ENCODE measurements around the gene SVIL. TPM values are rescaled to one million over a fixed set of nuclear protein-coding genes. Genes with fewer than 3 reads are reported as not detected.
"Not testable (repeated sequence)": the region's sequence is repeated elsewhere in the genome, so short reads cannot be mapped to it uniquely, and the experiment has no call there.

Gene SVIL
- total RNA-seq, 1 donor from 2014 or later, result 0.62 TPM

GRCh38 chr10:29615195-29615594 is 19.6 kb downstream of the SVIL start:
- intact Hi-C loops (cut with micrococcal nuclease), result no loop called here
- no peak for TF ChIP-seq CTCF (IDR thresholded peaks at IDR 0.05)
- ChIA-PET POLR2A (no interaction called here), CTCF (no interaction called here)
- Mint-ChIP-seq H3K27me3 (peaks cover 2% of the 10 kb centered on the region), H3K4me3 (no peak overlapping the region), H3K36me3 (ENCODE audit: low read depth) (no peaks in the 10 kb centered on the region), H3K27ac (no peak overlapping the region), H3K4me1 (no peaks in the 10 kb centered on the region), H3K9me3 (peaks cover 3% of the 10 kb centered on the region)
- ATAC-seq (ENCODE audit: low read depth) (no peak), DNase-seq (no peak)

DNA sequence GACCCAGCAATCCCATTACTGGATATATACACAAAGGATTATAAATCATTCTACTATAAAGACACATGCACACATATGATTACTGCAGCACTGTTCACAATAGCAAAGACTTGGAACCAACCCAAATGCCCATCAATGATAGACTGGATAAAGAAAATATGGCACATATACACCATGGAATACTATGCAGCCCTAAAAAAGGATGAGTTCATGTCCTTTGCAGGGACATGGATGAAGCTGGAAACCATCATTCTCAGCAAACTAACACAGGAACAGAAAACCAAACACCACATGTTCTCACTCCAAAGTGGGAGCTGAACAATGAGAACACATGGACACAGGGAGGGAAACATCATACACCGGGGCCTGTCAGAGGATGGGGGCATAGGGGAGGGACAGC is 20.5 kb downstream of the SVIL start:
- H3K9me3 Mint-ChIP-seq; POLR2A ChIA-PET; H3K4me1 Mint-ChIP-seq; H3K27me3 Mint-ChIP-seq; DNase-seq; CTCF ChIA-PET; ATAC-seq (ENCODE audit: low read depth); H3K36me3 Mint-ChIP-seq (ENCODE audit: low read depth); H3K4me3 Mint-ChIP-seq; H3K27ac Mint-ChIP-seq; intact Hi-C loops (cut with micrococcal nuclease): not testable (repeated sequence)

DNA sequence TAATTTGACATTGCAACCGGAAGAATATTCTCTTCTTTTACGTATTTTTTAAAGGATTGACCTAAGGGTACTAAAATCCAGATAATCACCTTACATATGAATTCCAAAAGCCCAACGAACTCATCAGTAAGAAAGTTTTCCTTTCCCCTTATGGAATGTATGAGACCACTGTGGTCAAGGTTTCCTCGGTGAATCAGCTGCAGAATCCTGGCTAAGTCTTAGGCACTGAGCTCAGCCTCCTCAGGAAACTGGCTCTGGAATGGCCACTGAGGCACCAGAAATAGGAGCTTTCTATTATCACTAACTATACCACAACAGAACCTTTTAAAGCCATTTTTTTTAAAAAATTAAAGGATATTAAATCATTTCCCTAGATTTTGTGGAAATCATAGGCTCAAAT is 21.0 kb downstream of the SVIL start:
- TF ChIP-seq CTCF (IDR thresholded peaks at IDR 0.05), result no peak
- no peaks in the 10 kb centered on the region for H3K4me1 Mint-ChIP-seq

DNA sequence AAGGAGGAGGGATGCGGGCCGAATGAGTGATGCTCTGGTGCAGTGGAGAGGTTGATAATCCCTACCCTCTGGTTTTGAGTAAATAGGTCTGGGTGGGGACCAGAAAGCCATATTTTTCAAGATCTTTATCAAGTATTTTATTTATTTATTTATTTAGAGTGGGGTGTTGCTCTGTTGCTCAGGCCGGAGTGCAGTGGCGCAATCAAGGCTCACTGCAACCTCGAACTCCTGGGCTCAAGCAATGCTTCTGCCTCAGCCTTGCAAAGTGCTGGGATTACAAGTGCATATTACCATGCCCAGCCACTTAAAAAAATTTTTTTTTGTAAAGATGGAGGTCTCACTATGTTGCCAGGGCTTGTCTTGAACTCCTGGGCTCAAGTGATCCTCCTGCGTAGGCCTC is 21.6 kb downstream of the SVIL start:
- H3K4me1 Mint-ChIP-seq, result no peaks in the 10 kb centered on the region
- intact Hi-C loops (cut with micrococcal nuclease), result no loop called here
- POLR2A ChIA-PET, result no interaction called here
- H3K4me3 Mint-ChIP-seq, result no peak overlapping the region
- TF ChIP-seq CTCF (IDR thresholded peaks at IDR 0.05), result no peak
- CTCF ChIA-PET, result no interaction called here
- H3K36me3 Mint-ChIP-seq (ENCODE audit: low read depth), result no peaks in the 10 kb centered on the region
- H3K27ac Mint-ChIP-seq, result no peak overlapping the region
- H3K27me3 Mint-ChIP-seq, result peaks cover 2% of the 10 kb centered on the region
- DNase-seq (no peak), ATAC-seq (ENCODE audit: low read depth) (no peak)
- H3K9me3 Mint-ChIP-seq, result peaks cover 4% of the 10 kb centered on the region

More for the DNA sequence above, 21.0 kb downstream of the SVIL start:
- no peak for ATAC-seq (ENCODE audit: low read depth)
- Mint-ChIP-seq H3K9me3 (peaks cover 4% of the 10 kb centered on the region), H3K27ac (no peak overlapping the region), H3K27me3 (peaks cover 2% of the 10 kb centered on the region), H3K4me3 (no peak overlapping the region), H3K36me3 (ENCODE audit: low read depth) (no peaks in the 10 kb centered on the region)
- ChIA-PET POLR2A (no interaction called here), CTCF (no interaction called here)
- DNase-seq, result no peak
- intact Hi-C loops (cut with micrococcal nuclease), result no loop called here

DNA sequence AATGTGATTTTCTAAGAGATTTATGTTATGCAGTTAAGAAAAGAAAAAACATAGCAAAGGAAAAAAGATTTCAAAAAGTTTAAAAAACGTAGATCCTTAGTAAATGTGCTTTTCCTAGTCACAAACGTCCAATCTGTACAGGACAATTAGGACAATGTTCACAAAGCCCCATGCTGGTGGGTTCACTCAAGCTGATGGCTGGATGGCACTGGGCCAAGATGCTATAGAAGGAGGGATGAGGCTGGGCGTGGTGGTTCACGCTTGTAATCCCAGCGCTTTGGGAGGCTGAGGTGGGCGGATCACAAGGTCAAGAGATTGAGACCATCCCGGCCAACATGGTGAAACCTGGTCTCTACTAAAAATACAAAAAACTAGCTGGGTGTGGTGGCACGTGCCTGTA is 22.1 kb downstream of the SVIL start:
- intact Hi-C loops (cut with micrococcal nuclease), result no loop called here
- Mint-ChIP-seq H3K27ac (no peak overlapping the region), H3K9me3 (peaks cover 4% of the 10 kb centered on the region), H3K4me3 (no peak overlapping the region), H3K4me1 (no peaks in the 10 kb centered on the region), H3K36me3 (ENCODE audit: low read depth) (no peaks in the 10 kb centered on the region), H3K27me3 (peaks cover 2% of the 10 kb centered on the region)
- no peak for DNase-seq
- no peak for ATAC-seq (ENCODE audit: low read depth)
- POLR2A ChIA-PET, result no interaction called here
- no peak for TF ChIP-seq CTCF (IDR thresholded peaks at IDR 0.05)
- CTCF ChIA-PET, result no interaction called here

GRCh38 chr10:29611781-29612381 is 22.9 kb downstream of the SVIL start:
- Mint-ChIP-seq H3K4me3 (no peak overlapping the region), H3K9me3 (peaks cover 4% of the 10 kb centered on the region), H3K27ac (no peak overlapping the region), H3K27me3 (peaks cover 2% of the 10 kb centered on the region), H3K4me1 (no peaks in the 10 kb centered on the region), H3K36me3 (ENCODE audit: low read depth) (no peaks in the 10 kb centered on the region)
- DNase-seq (no peak), ATAC-seq (ENCODE audit: low read depth) (no peak)
- intact Hi-C loops (cut with micrococcal nuclease), result no loop called here
- TF ChIP-seq CTCF (IDR thresholded peaks at IDR 0.05), result no peak
- POLR2A ChIA-PET, result no interaction called here
- CTCF ChIA-PET, result no interaction called here

Data from activated B cell treated with CpG ODN at 0.5 μM for 24 hours (primary cell).